GM18519 (cell line): ENCODE measurements around the gene TNS3.
A peak's percentile ranks its signal among the peaks of the same experiment; 100 is the strongest.
"Not testable (repeated sequence)": the region's sequence is repeated elsewhere in the genome, so short reads cannot be mapped to it uniquely, and the experiment has no call there.

ENCODE experiments used
- ATAC-seq: cut with Tn5 transposase; IDR thresholded peaks from one replicate; pipeline ENCODE4 v1.9.1; 2021; ENCODE audit warnings: mild to moderate bottlenecking, moderate library complexity; ENCODE audit not compliant: unreplicated experiment, low FRiP score

The TNS3 gene

GRCh38 chr7:47581804-47582763, at the start of gene TNS3:
TNS3 (minus strand) TSS chr7:47582111; CDS start chr7:47439636, 142,475 bp downstream.
- no peak for ATAC-seq

- ATAC-seq, result no peak
Observed at GRCh38 chr7:47631711-47632110, 49.8 kb upstream of the TNS3 start.

- ATAC-seq, result peak; percentile 50
Observed at GRCh38 chr7:47627580-47628283, 45.8 kb upstream of the TNS3 start.

- no peak for ATAC-seq
Observed at GRCh38 chr7:47625861-47626715, 44.2 kb upstream of the TNS3 start.

- ATAC-seq, result no peak
Observed at GRCh38 chr7:47624689-47625088, 42.8 kb upstream of the TNS3 start.

GRCh38 chr7:47622946-47623640, 41.2 kb upstream of the TNS3 start:
- ATAC-seq, result no peak

- no peak for ATAC-seq
Observed at GRCh38 chr7:47622586-47622945, 40.7 kb upstream of the TNS3 start.

GRCh38 chr7:47621979-47622561, 40.2 kb upstream of the TNS3 start:
- no peak for ATAC-seq

- no peak for ATAC-seq
Observed at GRCh38 chr7:47621347-47621746, 39.4 kb upstream of the TNS3 start.

- ATAC-seq, result no peak
Observed at GRCh38 chr7:47619806-47620205, 37.9 kb upstream of the TNS3 start.

- ATAC-seq, result no peak
Observed at GRCh38 chr7:47617131-47617530, 35.2 kb upstream of the TNS3 start.

- no peak for ATAC-seq
Observed at GRCh38 chr7:47614450-47614849, 32.5 kb upstream of the TNS3 start.

GRCh38 chr7:47611045-47611511, 29.2 kb upstream of the TNS3 start:
- no peak for ATAC-seq

GRCh38 chr7:47610506-47611044, 28.7 kb upstream of the TNS3 start:
- no peak for ATAC-seq

- ATAC-seq, result no peak
Observed at GRCh38 chr7:47609803-47610452, 28.0 kb upstream of the TNS3 start.

GRCh38 chr7:47606593-47607046, 24.7 kb upstream of the TNS3 start:
- not testable (repeated sequence) for ATAC-seq

- ATAC-seq, result no peak
Observed at GRCh38 chr7:47605816-47606575, 24.1 kb upstream of the TNS3 start.

- ATAC-seq, result no peak
Observed at GRCh38 chr7:47604496-47604890, 22.6 kb upstream of the TNS3 start.
